ENCODE data around the gene HES1.
"Not testable (repeated sequence)": the region's sequence is repeated elsewhere in the genome, so short reads cannot be mapped to it uniquely, and the experiment has no call there.

Gene HES1

DNA sequence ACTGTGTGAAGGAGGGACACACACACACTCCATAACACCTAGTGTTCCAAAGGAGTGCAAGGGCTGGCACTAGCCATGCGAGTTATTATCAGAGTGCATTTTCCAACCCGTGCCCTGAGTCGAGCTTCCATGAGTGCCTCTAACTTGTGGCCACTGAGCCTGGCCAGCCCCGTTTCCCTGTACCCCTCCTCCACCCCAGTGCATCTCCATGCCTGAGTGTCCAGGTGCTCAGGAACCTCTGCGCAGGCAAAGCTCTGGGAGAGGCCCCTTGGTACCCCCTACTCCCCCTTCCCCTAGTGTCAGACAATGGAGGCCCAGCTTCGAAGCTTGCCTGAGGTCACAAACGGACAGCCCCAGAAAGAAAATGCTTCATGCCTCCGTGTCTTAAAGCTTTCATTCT is 45.2 kb upstream of the HES1 start:
- POLR2A ChIA-PET = interaction anchor here (1.0 to 1.1 kb wide), 2 partner anchors 20 to 240 kb away, joined by 3 read pairs; no protein-coding TSS in a partner anchor
- CTCF ChIA-PET = interaction anchor here (1.9 to 3.0 kb wide), 2 partner anchors 225 to 310 kb away, joined by 5 to 9 read pairs; no protein-coding TSS in a partner anchor

DNA sequence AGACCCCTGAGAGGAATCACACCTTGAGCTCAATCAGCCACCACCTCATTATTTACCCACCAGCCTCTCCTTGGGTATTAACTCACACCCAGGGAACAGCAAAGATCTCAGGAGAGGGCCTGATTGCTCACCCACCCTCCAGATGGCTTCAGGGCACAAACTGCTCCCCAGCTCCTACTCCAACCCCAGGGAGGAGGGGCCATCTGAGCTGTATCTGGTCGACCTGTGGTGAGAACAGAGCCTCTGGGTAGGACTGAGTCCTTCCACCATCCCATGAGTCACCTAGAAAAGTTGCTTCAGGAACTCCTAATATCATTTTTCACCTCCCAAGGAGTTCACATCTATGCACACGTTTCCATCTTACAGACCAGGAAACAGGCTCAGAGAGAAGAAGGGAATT is 44.8 kb upstream of the HES1 start:
- CTCF ChIA-PET = interaction anchor here (1.9 to 3.0 kb wide), 2 partner anchors 225 to 310 kb away, joined by 5 to 9 read pairs; no protein-coding TSS in a partner anchor
- DNase-seq (ENCODE audit: low read depth, low spot score) = no peak
- POLR2A ChIA-PET = interaction anchor here (1.0 to 1.1 kb wide), 2 partner anchors 21 to 240 kb away, joined by 3 read pairs; no protein-coding TSS in a partner anchor
- H3K4me3 ChIP-seq (ENCODE audit: low read depth, low read length) = no peak overlapping the region
- TF ChIP-seq, protein P1, sequence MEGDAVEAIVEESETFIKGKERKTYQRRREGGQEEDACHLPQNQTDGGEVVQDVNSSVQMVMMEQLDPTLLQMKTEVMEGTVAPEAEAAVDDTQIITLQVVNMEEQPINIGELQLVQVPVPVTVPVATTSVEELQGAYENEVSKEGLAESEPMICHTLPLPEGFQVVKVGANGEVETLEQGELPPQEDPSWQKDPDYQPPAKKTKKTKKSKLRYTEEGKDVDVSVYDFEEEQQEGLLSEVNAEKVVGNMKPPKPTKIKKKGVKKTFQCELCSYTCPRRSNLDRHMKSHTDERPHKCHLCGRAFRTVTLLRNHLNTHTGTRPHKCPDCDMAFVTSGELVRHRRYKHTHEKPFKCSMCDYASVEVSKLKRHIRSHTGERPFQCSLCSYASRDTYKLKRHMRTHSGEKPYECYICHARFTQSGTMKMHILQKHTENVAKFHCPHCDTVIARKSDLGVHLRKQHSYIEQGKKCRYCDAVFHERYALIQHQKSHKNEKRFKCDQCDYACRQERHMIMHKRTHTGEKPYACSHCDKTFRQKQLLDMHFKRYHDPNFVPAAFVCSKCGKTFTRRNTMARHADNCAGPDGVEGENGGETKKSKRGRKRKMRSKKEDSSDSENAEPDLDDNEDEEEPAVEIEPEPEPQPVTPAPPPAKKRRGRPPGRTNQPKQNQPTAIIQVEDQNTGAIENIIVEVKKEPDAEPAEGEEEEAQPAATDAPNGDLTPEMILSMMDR (IDR thresholded peaks at IDR 0.05; ENCODE audit: insufficient read depth, low read length, missing control alignments) = no peak

More for the DNA sequence above, 45.2 kb upstream of the HES1 start:
- TF ChIP-seq, protein P1 (IDR thresholded peaks at IDR 0.05; ENCODE audit: insufficient read depth, low read length, missing control alignments) = no peak
- H3K4me3 ChIP-seq (ENCODE audit: low read depth, low read length) = no peak overlapping the region
- DNase-seq (ENCODE audit: low read depth, low spot score) = no peak

DNA sequence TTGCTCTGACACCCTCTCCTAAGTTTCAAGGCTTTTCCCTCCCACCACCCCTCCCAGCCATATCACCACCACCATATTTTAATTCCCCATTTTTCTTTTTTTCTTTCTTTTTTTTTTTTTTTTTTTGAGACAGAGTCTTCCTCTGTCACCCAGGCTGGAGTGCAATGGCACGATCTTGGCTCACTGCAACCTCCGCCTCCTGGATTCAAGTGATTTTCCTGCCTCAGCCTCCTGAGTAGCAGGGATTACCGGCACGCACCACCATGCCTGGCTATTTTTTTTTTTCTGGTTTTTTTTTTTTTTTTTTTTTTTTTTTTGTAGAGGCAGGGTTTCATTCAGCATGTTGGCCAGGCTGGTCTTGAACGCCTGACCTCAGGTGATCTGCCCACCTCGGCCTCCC is 44.1 kb upstream of the HES1 start:
- H3K4me3 ChIP-seq (ENCODE audit: low read depth, low read length); DNase-seq (ENCODE audit: low read depth, low spot score); CTCF ChIA-PET; POLR2A ChIA-PET: not testable (repeated sequence)

DNA sequence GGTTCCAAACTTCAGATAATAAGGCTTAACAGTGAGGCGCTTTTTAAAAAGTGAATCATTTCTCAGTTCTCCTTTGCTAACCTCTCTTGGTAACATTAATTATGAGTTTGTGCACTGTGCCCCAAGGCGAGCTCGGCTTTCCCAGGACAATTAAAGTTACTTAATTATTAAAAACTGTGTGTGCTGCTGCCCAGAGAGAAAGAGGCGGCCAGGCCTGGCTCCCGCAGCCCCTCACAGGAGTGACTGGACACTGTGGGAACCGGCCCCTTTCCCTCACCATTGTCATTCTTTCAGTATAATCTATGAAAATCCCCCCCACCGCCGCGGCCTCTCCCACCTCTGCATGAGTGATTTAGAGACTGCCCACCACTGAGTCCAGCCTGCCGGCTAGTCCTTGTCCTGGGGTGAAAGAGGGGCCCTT is 43.1 kb upstream of the HES1 start:
- no peak for DNase-seq (ENCODE audit: low read depth, low spot score)
- no peak overlapping the region for H3K4me3 ChIP-seq (ENCODE audit: low read depth, low read length)
- POLR2A ChIA-PET = no interaction called here
- TF ChIP-seq, protein P1 (IDR thresholded peaks at IDR 0.05; ENCODE audit: insufficient read depth, low read length, missing control alignments) = no peak
- CTCF ChIA-PET = no interaction called here

DNA sequence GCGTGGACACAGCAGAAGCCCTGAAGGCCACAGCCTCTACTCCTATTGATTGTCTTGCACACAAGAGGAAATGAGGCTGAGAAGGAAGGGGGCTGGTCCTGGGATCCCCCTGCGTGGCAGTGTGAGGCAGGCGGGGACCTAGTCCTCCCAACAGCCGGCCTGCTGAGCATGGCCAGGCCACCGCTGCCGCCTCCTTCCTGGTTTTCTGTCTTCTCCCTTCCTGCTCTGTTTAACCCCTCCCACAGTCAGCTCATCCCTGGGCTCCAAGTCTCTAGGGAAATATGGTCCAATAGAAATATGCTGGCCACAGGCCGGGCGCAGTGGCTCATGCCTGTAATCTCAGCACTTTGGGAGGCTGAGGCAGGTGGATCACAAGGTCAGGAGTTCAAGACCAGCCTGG is 42.1 kb upstream of the HES1 start:
- CTCF ChIA-PET = no interaction called here
- TF ChIP-seq, protein P1 (IDR thresholded peaks at IDR 0.05; ENCODE audit: insufficient read depth, low read length, missing control alignments) = no peak
- H3K4me3 ChIP-seq (ENCODE audit: low read depth, low read length) = no peak overlapping the region
- DNase-seq (ENCODE audit: low read depth, low spot score) = no peak
- POLR2A ChIA-PET = no interaction called here

DNA sequence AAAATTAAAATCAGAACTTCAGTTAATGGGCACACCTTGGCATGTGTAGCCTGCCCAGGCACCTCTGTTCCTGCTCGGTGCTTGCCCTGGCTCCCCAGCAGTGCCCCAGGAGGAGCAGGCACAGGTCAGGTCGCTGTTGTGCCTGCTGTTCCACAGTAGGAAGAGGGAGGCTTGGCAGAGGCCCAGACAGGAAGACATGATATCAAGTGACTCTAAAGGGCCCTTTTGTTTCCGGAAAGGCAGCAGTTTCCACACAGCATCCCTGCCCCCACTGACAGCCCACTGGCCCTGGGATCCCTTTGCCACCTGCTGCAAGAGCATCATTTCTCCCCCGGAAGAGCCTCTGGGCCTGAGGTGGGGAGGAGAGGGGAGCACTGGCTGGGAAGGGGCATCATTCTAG is 40.5 kb upstream of the HES1 start:
- TF ChIP-seq, protein P1 (IDR thresholded peaks at IDR 0.05; ENCODE audit: insufficient read depth, low read length, missing control alignments) = no peak
- DNase-seq (ENCODE audit: low read depth, low spot score) = no peak
- no peak overlapping the region for H3K4me3 ChIP-seq (ENCODE audit: low read depth, low read length)
- POLR2A ChIA-PET = no interaction called here
- CTCF ChIA-PET = no interaction called here

DNA sequence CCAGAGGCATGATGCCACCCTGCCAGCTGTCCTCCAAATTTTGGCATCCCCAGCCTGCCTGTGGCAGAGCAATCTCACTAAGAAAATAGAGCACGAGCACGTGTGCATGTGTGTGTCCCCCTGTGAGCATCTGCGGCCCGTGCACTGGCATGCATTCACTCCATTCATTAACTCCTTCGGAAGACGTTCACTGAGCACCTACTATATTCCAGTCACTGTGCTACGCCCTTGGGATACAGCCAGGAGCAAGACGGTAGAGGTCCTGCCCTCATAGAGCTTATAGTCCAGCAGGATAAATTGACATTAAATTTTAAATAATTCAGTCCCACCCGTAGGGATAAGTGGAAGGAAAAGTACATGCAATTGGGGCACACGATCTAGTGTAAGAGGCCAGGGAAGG is 40.0 kb upstream of the HES1 start:
- no peak overlapping the region for H3K4me3 ChIP-seq (ENCODE audit: low read depth, low read length)
- TF ChIP-seq, protein P1 (IDR thresholded peaks at IDR 0.05; ENCODE audit: insufficient read depth, low read length, missing control alignments) = no peak
- POLR2A ChIA-PET = no interaction called here
- DNase-seq (ENCODE audit: low read depth, low spot score) = no peak
- CTCF ChIA-PET = no interaction called here

Measured in AG04449 (cell line).